ENCODE results near the gene TCERG1L.
"Not testable (repeated sequence)": the region's sequence is repeated elsewhere in the genome, so short reads cannot be mapped to it uniquely, and the experiment has no call there.

TCERG1L gene

GRCh38 chr10:131109291-131109690 lies 202.2 kb downstream of the TCERG1L start:
- DNase-seq (ENCODE audit: low read depth, low spot score), result no peak

GRCh38 chr10:131107970-131108369 lies 203.6 kb downstream of the TCERG1L start:
- peaks cover 23% of the 10 kb centered on the region for H3K9me3 ChIP-seq (ENCODE audit: control insufficient read depth, insufficient read depth, low read length)
- no peak for DNase-seq (ENCODE audit: low read depth, low spot score)
- no peak overlapping the region for H3K27ac ChIP-seq (ENCODE audit: low read length)
- WGBS (ENCODE audit: insufficient coverage, insufficient read length), result no CpG with 5 or more reads among the region's 9 CpGs
- H3K4me1 ChIP-seq (ENCODE audit: control insufficient read depth, insufficient read depth, low read length), result no peaks in the 10 kb centered on the region
- H3K27me3 ChIP-seq (ENCODE audit: control insufficient read depth, insufficient read depth, low read length), result no peaks in the 10 kb centered on the region
- H3K4me3 ChIP-seq (ENCODE audit: low read length), result no peak overlapping the region
- H3K36me3 ChIP-seq (ENCODE audit: control insufficient read depth, insufficient read depth, low read length), result no peaks in the 10 kb centered on the region

More at GRCh38 chr10:131109291-131109690, 202.2 kb downstream of the TCERG1L start:
- no peaks in the 10 kb centered on the region for H3K4me1 ChIP-seq (ENCODE audit: control insufficient read depth, insufficient read depth, low read length)
- WGBS (ENCODE audit: insufficient coverage, insufficient read length), result no CpG with 5 or more reads among the region's 19 CpGs
- H3K4me3 ChIP-seq (ENCODE audit: low read length), result no peak overlapping the region
- H3K27ac ChIP-seq (ENCODE audit: low read length), result no peak overlapping the region
- H3K27me3 ChIP-seq (ENCODE audit: control insufficient read depth, insufficient read depth, low read length), result no peaks in the 10 kb centered on the region
- H3K36me3 ChIP-seq (ENCODE audit: control insufficient read depth, insufficient read depth, low read length), result no peaks in the 10 kb centered on the region
- peaks cover 20% of the 10 kb centered on the region for H3K9me3 ChIP-seq (ENCODE audit: control insufficient read depth, insufficient read depth, low read length)

DNA sequence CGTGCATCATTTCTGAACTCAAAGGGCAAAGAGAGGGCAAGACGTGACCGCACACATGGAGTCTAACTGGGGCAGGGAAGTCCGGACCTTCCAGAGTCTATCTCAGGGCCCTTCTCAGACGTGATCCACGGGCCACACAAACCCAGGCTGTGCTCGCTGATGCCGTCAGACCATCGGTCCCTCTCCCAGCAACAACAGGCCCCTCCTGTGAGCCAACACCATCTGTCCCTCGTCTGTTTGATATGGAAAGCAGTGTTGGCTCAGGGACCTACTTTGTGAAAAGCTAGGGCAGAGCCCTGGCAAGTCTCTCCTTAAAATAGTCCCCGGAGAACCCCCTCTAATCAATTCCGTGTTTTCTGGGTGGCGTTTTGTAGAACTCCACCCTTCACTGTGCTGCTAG lies 208.8 kb downstream of the TCERG1L start:
- H3K27me3 ChIP-seq (ENCODE audit: control insufficient read depth, insufficient read depth, low read length), result no peaks in the 10 kb centered on the region
- DNase-seq (ENCODE audit: low read depth, low spot score), result no peak
- peaks cover 16% of the 10 kb centered on the region for H3K9me3 ChIP-seq (ENCODE audit: control insufficient read depth, insufficient read depth, low read length)
- no peaks in the 10 kb centered on the region for H3K36me3 ChIP-seq (ENCODE audit: control insufficient read depth, insufficient read depth, low read length)
- H3K4me3 ChIP-seq (ENCODE audit: low read length), result no peak overlapping the region
- no peaks in the 10 kb centered on the region for H3K4me1 ChIP-seq (ENCODE audit: control insufficient read depth, insufficient read depth, low read length)
- no peak overlapping the region for H3K27ac ChIP-seq (ENCODE audit: low read length)
- WGBS (ENCODE audit: insufficient coverage, insufficient read length), result no CpG with 5 or more reads among the region's 13 CpGs

- no peaks in the 10 kb centered on the region for H3K36me3 ChIP-seq (ENCODE audit: control insufficient read depth, insufficient read depth, low read length)
- no CpG with 5 or more reads among the region's 11 CpGs for WGBS (ENCODE audit: insufficient coverage, insufficient read length)
- H3K27me3 ChIP-seq (ENCODE audit: control insufficient read depth, insufficient read depth, low read length), result no peaks in the 10 kb centered on the region
- no peak for DNase-seq (ENCODE audit: low read depth, low spot score)
- no peaks in the 10 kb centered on the region for H3K4me1 ChIP-seq (ENCODE audit: control insufficient read depth, insufficient read depth, low read length)
- peaks cover 13% of the 10 kb centered on the region for H3K9me3 ChIP-seq (ENCODE audit: control insufficient read depth, insufficient read depth, low read length)
- H3K27ac ChIP-seq (ENCODE audit: low read length), result no peak overlapping the region
- H3K4me3 ChIP-seq (ENCODE audit: low read length), result no peak overlapping the region
Observed at GRCh38 chr10:131102147-131102546, 209.4 kb downstream of the TCERG1L start.

DNA sequence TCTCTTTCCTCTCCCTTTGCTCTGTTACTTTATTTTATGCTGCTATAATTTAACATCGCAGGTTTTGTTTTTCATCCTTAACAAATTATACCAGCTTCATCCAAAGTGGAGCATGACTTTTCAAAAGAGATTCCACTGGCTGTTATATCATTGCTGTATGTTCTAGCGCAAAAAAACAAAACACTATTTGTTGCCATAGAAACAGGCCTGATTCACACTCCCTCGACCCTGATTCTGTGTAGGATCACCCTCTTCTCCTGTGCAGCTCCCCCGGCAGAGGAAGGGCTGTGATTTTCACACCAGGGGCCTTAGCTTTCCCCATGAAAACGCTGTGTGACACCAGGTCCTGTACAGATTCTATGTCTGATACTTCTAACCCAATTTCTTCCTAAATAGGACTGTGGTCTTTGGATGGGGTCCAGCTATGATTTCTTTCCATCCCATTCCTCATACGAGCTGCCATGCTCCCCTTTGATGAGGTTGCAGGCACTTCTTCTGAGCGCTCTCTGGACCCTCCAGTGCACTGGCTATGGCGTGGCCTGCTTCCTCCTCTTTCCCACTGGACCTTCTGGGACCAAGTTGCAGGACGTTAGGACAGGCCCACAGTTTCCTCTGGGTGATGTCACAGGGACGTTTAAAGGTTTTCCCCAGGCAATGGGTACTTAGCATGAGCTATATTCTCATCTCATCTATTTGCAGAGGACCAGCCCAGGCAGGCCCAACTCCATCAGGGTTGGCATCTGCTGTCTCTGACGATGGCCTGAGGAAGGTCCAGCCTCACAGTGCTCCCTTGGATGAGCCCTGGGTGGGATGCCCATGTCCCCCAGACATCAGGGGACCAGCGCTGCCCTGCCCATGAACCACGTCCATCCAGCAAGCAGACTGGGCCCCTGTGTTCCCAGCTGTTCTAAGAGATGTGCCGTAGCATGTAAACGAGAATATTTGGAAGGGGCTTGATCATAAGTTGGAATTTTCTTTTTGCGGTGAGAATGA lies 210.8 kb downstream of the TCERG1L start:
- H3K27me3 ChIP-seq (ENCODE audit: control insufficient read depth, insufficient read depth, low read length); H3K4me3 ChIP-seq (ENCODE audit: low read length); DNase-seq (ENCODE audit: low read depth, low spot score); H3K27ac ChIP-seq (ENCODE audit: low read length); H3K4me1 ChIP-seq (ENCODE audit: control insufficient read depth, insufficient read depth, low read length); H3K36me3 ChIP-seq (ENCODE audit: control insufficient read depth, insufficient read depth, low read length); H3K9me3 ChIP-seq (ENCODE audit: control insufficient read depth, insufficient read depth, low read length): not testable (repeated sequence)
- no CpG with 5 or more reads among the region's 16 CpGs for WGBS (ENCODE audit: insufficient coverage, insufficient read length)

- Histone ChIP-seq H3K27me3 (ENCODE audit: control insufficient read depth, insufficient read depth, low read length) (no peaks in the 10 kb centered on the region), H3K4me1 (ENCODE audit: control insufficient read depth, insufficient read depth, low read length) (no peaks in the 10 kb centered on the region), H3K36me3 (ENCODE audit: control insufficient read depth, insufficient read depth, low read length) (no peaks in the 10 kb centered on the region), H3K9me3 (ENCODE audit: control insufficient read depth, insufficient read depth, low read length) (peaks cover 6% of the 10 kb centered on the region), H3K27ac (ENCODE audit: low read length) (no peak overlapping the region), H3K4me3 (ENCODE audit: low read length) (no peak overlapping the region)
- no CpG with 5 or more reads among the region's 11 CpGs for WGBS (ENCODE audit: insufficient coverage, insufficient read length)
- no peak for DNase-seq (ENCODE audit: low read depth, low spot score)
Observed at GRCh38 chr10:131099028-131099726, 212.3 kb downstream of the TCERG1L start.

- DNase-seq (ENCODE audit: low read depth, low spot score), result no peak
- Histone ChIP-seq H3K4me3 (ENCODE audit: low read length) (no peak overlapping the region), H3K36me3 (ENCODE audit: control insufficient read depth, insufficient read depth, low read length) (no peaks in the 10 kb centered on the region), H3K27me3 (ENCODE audit: control insufficient read depth, insufficient read depth, low read length) (no peaks in the 10 kb centered on the region), H3K4me1 (ENCODE audit: control insufficient read depth, insufficient read depth, low read length) (no peaks in the 10 kb centered on the region), H3K27ac (ENCODE audit: low read length) (no peak overlapping the region), H3K9me3 (ENCODE audit: control insufficient read depth, insufficient read depth, low read length) (peaks cover 8% of the 10 kb centered on the region)
- no CpG with 5 or more reads among the region's 15 CpGs for WGBS (ENCODE audit: insufficient coverage, insufficient read length)
Observed at GRCh38 chr10:131098416-131098952, 213.0 kb downstream of the TCERG1L start.

DNA sequence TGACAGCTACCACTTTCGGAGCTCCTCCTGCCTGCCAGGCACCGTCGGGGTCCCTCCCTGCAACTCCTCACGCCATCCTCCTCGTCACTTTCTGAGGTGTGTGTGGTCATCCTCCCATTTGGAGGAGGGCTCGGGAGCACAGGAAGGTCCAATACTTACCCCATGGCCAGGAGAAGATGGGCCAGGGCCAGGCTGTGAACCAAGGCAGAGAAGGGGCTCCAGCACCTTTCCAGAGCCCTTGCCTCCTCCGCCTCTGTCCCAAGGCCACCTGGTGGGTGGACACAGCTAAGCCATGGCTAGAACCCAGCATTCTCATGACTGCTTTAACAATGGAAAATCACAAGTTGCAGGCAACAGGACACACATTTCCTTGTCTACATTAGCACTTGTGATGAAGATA lies 215.5 kb downstream of the TCERG1L start:
- Histone ChIP-seq H3K4me1 (ENCODE audit: control insufficient read depth, insufficient read depth, low read length) (no peaks in the 10 kb centered on the region), H3K4me3 (ENCODE audit: low read length) (no peak overlapping the region), H3K9me3 (ENCODE audit: control insufficient read depth, insufficient read depth, low read length) (peaks cover 5% of the 10 kb centered on the region), H3K27me3 (ENCODE audit: control insufficient read depth, insufficient read depth, low read length) (no peaks in the 10 kb centered on the region), H3K36me3 (ENCODE audit: control insufficient read depth, insufficient read depth, low read length) (no peaks in the 10 kb centered on the region), H3K27ac (ENCODE audit: low read length) (no peak overlapping the region)
- WGBS (ENCODE audit: insufficient coverage, insufficient read length), result no CpG with 5 or more reads among the region's 7 CpGs
- no peak for DNase-seq (ENCODE audit: low read depth, low spot score)

GRCh38 chr10:131095313-131095580 lies 216.3 kb downstream of the TCERG1L start:
- DNase-seq (ENCODE audit: low read depth, low spot score), result no peak
- no CpG with 5 or more reads among the region's 12 CpGs for WGBS (ENCODE audit: insufficient coverage, insufficient read length)

DNA sequence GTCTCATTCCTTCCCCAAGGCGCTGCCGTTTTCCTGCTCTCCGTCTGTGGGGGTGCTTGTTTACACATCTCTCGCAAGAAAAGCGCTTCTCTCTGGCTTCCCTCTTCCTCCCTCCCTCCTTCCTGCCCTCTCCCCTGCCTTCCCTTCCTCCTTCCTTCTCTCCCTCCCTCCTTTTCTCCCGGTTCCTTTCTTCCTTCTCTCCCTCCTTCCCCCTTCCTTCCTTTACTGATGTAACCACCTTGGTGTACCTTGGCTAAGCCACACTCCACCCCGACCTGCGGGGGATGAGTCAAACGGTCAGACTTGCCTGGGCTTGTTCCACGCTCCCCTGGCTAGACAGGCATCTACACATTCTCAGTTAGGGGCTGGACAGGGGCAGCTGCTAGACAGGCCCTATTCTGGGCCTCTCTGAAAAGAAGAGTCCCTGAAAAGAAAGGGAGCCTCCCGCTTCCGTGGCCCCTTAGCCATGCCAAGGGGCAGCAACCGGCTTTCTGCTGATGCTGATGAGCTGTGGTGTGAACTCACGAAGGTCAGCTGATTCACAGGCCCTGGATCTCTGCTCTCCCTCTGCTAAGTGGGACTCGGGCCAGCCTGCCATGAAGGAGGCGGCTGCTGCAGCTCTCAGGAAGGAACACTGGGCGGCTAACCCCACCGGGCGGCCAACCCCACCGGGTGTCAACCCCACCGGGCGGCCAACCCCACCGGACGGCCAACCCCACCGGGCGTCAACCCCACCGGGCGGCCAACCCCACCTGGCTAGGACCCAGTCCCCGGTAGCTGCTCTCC lies 216.8 kb downstream of the TCERG1L start:
- WGBS (ENCODE audit: insufficient coverage, insufficient read length), result no CpG with 5 or more reads among the region's 29 CpGs
- no peaks in the 10 kb centered on the region for H3K36me3 ChIP-seq (ENCODE audit: control insufficient read depth, insufficient read depth, low read length)
- DNase-seq (ENCODE audit: low read depth, low spot score), result no peak
- H3K4me1 ChIP-seq (ENCODE audit: control insufficient read depth, insufficient read depth, low read length), result no peaks in the 10 kb centered on the region
- H3K9me3 ChIP-seq (ENCODE audit: control insufficient read depth, insufficient read depth, low read length), result peaks cover 10% of the 10 kb centered on the region
- H3K4me3 ChIP-seq (ENCODE audit: low read length), result no peak overlapping the region
- no peaks in the 10 kb centered on the region for H3K27me3 ChIP-seq (ENCODE audit: control insufficient read depth, insufficient read depth, low read length)
- no peak overlapping the region for H3K27ac ChIP-seq (ENCODE audit: low read length)

More at GRCh38 chr10:131095313-131095580, 216.3 kb downstream of the TCERG1L start:
- Histone ChIP-seq H3K4me1 (ENCODE audit: control insufficient read depth, insufficient read depth, low read length) (no peaks in the 10 kb centered on the region), H3K9me3 (ENCODE audit: control insufficient read depth, insufficient read depth, low read length) (peaks cover 10% of the 10 kb centered on the region), H3K27me3 (ENCODE audit: control insufficient read depth, insufficient read depth, low read length) (no peaks in the 10 kb centered on the region), H3K36me3 (ENCODE audit: control insufficient read depth, insufficient read depth, low read length) (no peaks in the 10 kb centered on the region), H3K27ac (ENCODE audit: low read length) (no peak overlapping the region), H3K4me3 (ENCODE audit: low read length) (no peak overlapping the region)

Data from iPS DF 6.9 (cell line).